ENCODE data around the gene KAT2B. TPM values are rescaled to one million over a fixed set of nuclear protein-coding genes. Genes with fewer than 3 reads are reported as not detected.

The KAT2B gene
- total RNA-seq, 1 donor from 2014 or later, result 69.9 TPM

DNA sequence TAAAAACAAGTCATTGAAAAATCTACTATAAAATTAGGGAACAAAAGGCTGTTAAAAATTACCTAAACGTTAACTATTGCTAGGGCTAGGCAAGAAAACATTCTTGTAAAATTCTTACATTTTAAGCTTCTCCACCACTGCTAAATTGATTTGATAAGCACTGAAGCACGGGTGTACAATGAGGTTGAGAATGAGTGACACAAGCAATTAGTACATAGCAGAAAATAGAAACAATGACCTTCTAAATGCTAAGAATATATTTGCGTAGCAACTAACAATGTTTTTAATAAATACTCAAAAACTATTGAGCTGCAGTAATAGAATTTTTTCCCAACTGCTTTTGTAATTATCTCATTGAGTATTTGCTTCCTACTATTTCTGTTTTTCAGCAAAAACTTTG, 141.0 kb downstream of the KAT2B start:
- DNase-seq (ENCODE audit: low spot score) (no peak), ATAC-seq (no peak)
- intact Hi-C loops (cut with DNase I), result loop anchor here (10.0 kb wide), 1 partner anchor 136 kb away; the partner anchor contains the start of gene KAT2B

DNA sequence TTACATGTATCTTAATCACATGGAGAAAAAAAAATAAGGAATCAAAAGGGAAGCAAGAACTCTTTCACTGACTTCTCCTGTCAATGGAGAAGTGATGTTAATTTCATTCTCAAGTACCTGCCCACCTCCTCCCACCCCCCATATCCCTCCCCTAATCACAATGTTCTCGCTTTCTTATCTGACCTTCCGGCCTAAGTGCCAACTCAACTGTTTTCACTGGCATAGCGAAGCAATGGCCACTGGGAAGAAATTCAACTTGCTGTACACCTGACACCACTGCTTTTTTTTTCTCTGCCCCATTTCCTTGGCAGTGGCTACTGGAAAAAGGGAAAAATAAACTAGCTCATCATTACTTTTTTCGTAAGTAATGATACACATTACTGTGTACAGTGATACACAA, 142.0 kb downstream of the KAT2B start:
- no peak for DNase-seq (ENCODE audit: low spot score)
- ATAC-seq, result no peak
- intact Hi-C loops (cut with DNase I), result loop anchor here (10.0 kb wide), 1 partner anchor 137 kb away; the partner anchor contains the start of gene KAT2B

DNA sequence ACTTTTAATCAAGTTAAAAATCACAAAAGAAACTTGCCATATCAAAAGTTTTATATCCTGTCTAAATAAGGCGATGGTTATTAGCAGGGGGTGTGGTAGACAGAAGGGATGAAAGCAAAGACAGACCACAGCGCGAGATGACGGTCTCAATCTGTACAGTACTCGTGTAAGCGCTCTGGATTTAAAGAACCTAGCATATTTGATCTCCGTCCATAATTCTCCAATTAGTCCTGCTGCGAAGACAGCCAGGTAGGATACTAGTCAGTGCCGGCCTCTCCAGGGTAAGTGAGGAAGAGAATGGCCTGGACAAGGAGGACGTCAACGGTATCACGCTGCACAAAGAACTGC, 145.1 kb downstream of the KAT2B start:
- ATAC-seq (no peak), DNase-seq (ENCODE audit: low spot score) (no peak)
- intact Hi-C loops (cut with DNase I), result loop anchor here (10.0 kb wide), 1 partner anchor 141 kb away; the partner anchor contains the start of gene KAT2B

DNA sequence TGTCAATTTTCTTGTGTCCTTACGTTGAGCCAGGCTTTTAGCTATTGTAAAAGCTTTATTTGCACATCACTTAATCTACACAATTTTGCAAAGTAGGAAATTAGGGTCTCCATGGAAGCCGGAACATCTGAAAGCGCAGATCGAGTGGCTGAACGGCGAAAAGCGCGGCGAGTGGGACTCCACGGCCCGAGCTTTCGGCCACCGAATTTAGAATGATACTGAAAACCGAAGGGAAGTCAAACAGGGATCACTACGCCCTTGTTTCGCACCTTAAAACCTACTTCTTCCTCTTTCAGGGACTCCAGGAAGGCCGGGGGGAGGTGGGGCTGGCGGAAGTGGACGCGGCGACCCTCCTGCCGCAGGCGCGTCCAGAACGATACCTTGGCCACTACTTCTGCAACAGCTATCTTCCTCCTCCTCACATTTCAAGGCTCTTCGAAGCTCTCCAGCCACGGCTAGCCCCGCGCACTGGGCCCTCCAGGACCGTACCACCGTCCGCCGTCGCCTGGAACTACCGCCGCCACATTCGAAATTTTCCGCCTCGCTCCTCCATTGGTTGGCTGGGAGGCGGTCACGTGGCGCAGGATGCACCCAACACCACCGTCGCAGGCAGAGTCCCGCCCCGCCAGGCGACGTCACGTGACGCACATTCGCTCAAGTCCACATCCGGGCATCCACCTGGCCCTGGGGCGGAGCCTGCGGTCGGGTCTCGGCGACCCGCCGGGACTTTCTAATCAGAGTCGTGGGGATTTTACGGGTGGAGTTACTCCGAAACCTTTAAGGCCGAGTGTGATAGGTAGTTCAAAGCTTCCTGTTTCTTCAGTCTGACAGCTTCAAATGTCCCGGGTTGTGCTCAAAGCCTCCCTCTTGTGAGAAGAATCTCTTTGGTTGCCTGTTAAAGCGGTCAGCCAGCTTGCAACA, 145.7 kb downstream of the KAT2B start, which contains the start of gene SGO1:
Gene SGO1 (minus strand): TSS at position 528 of the 921 bp plus-strand sequence. CDS start 2,179 bp downstream, outside the sequence.
- intact Hi-C loops (cut with DNase I), result loop anchor here (10.0 kb wide), 1 partner anchor 141 kb away; the partner anchor contains the start of gene KAT2B
- DNase-seq (ENCODE audit: low spot score) (peak; percentile 99), ATAC-seq (peak; percentile 100)

DNA sequence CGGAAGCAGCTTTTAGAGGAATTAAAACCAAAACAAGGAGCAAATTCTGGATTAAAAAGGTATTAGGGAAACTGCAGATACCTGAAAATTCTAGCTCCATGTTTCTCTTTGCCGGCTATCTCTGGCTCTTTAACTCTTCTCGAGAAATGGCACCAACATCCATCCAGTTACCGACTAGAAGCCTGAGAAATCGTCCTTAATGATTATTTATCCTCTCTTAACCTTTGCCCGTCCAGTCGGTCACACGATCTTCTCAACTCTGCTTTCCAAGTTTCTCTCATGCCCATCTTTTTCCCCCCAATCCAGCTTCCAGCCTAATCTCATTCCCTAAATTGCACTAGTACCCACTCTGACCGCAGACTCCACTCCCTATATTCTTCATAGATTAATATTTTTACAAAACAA, 146.4 kb downstream of the KAT2B start:
- intact Hi-C loops (cut with DNase I), result loop anchor here (10.0 kb wide), 1 partner anchor 142 kb away; the partner anchor contains the start of gene KAT2B
- peak; percentile 29 for ATAC-seq
- no peak for DNase-seq (ENCODE audit: low spot score)

DNA sequence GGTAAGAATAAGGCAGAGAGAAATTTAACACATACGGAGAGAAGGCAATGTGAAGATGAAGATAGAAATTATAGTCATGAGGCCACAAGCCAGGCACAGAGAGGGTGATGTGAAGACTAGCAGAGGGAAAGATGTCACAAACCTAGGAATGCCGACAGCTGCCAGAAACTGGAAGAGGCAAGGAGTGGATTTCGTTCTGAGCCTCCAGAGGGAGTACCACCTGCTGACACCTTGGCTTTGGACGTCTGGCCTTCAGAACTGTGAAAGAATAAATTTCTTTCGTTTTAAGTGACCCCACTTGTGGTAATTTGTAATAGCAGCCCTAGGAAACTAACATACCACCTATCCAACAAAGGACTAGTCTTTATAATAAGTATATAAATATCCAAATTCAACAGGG, 150.7 kb downstream of the KAT2B start:
- DNase-seq (ENCODE audit: low spot score) (no peak), ATAC-seq (no peak)
- intact Hi-C loops (cut with DNase I), result no loop called here

DNA sequence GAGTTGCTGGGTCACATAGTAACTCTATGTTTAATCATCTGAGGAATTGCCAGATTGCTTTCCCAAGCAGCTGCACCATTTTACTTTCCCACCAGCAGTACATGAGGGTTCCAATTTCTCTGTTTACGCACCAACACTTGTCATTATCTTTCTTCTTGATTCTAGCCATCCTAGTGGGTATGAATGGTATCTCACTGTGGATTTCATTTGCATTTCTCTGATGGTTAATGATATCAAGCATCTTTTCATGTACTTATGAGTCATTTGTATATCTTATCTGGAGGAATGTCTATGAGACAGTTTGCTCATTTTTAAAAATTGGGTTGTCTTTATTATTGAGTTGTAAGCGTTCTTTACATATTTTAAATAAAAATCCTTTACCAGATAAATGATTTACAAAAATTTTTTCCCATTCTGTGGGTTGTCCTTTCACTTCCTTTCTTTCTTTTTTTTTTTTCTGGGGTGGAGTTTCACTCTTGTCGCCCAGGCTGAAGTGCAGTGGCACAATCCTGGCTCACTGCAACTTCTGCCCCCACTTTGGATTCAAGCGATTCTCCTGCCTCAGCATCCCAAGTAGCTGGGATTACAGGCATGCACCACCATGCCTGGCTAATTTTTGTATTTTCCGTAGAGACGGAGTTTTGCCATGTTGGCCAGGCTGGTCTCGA, 154.7 kb downstream of the KAT2B start:
- intact Hi-C loops (cut with DNase I), result no loop called here
- ATAC-seq, result no peak
- DNase-seq (ENCODE audit: low spot score), result no peak

DNA sequence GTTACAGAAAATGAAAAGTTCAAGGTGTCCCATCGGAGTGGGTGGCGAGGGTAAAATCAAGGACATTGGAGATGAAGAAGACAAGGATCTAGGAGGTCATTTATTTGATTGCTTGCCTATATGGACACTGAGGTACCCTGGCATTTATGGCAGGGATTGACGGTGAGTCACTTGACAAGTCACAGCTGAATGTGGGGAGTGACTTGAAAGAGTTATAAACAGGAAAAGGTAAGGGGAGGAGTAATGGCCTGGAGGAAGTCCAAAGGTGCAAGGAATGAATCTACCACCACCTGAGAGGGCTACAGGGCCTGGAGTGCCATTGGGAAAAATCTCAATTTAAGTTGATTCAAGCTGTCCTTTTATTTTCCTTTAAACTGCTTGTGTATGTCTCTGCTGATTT, 157.5 kb downstream of the KAT2B start:
- DNase-seq (ENCODE audit: low spot score), result no peak
- intact Hi-C loops (cut with DNase I), result no loop called here
- no peak for ATAC-seq

DNA sequence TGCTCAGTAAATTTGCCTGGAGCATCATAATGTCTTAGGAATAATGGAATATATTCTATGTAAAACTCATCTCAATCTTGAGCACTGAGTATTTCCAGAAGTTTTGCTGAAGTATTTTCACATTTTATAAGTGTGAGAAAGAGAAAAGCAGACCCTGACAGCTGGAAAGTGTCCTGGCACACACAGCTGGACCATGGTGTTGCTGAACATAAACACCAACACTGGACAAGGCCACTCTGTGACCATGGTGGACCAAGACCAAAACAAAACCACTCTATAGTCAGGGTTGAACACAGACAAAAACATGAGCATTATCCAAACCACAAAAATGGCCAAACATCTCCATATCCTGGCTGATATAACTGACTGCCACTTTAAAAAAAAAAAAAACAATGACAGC, 160.9 kb downstream of the KAT2B start:
- intact Hi-C loops (cut with DNase I), result no loop called here
- DNase-seq (ENCODE audit: low spot score) (no peak), ATAC-seq (no peak)

Small RNA genes lying within 50 kb of the gene (microRNA-seq; reads per million reads assigned to microRNA genes)
- gene MIR3135A, result not detected

Other genes with a start within 250 kb of the KAT2B start
- 8.4 TPM for gene EFHB, start 106.2 kb upstream of the KAT2B start, total RNA-seq
- 66.9 TPM for gene RAB5A, start 93.3 kb upstream of the KAT2B start, total RNA-seq
- not detected for gene PP2D1, start 28.2 kb upstream of the KAT2B start, total RNA-seq
- gene SGO1, start 145.8 kb downstream of the KAT2B start, total RNA-seq, result 0.31 TPM